ENCODE results near the gene AHSA1.

Gene AHSA1

DNA sequence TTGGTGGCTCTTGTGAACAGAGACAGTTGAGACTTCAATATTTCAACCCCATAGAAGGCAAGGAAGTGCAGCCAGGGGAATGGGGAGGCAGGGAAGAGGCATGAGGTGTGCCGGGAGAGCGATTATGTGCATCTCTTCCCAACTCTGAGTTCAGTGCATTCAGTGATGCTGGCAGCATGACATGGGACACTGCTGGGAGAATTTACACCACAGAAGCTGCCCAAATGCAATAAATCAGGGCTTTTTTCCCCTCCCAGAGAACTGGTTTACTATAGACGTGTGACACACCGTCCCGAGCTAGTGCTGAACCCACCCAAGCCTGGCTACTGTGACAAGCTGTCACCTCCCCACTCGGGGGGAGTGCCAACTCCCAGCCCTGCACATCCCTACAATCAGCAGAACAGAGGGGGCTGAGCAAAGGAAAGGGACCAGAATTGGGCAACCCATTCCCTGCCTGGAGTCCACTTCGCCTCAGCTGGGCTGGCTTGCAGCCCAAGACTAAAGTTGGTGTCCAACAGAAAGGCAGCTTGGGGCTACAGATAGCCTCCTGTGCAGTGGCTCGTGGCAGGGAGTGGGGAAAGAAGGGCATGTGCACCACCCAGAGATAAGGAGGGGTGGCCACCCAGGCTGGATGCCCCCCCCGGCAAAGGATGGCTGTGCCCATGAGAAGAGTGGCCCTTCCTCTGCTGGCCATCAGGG is 16.7 kb downstream of the AHSA1 start:
- DNase-seq, result no peak

DNA sequence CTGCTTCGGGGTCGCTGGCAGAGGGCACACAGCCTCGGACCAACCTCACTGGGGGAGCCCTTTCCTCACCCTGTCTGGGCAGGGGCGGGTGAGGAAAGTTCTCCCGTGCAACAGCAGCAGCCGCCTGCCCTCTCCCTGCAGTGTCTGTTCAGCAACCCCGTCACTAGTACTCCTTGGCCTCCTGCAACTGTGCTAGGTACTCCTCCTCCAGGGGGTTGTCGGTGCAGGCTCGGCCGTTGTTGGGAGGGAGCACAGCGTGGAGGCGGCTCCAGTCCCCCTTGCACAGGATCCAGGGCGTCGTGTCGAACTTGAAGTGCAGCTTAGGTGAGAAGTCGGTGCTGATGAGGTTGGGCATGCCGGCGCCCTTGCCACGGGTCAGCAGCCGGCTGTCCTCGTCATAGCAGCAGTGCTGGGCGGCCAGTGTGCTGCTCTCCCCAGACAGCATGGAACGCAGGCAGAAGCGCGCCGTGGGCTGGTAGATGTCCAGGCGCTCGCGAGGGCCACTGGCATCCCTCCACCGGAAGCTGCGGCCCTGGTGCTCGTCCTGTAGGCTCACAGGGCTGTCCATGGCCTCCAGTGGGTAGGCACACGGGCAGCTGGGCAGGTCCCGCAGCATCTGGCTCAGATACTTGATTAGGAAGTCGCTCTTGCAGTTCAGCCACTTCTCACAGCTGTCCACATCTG is 17.7 kb downstream of the AHSA1 start:
- DNase-seq, result no peak

DNA sequence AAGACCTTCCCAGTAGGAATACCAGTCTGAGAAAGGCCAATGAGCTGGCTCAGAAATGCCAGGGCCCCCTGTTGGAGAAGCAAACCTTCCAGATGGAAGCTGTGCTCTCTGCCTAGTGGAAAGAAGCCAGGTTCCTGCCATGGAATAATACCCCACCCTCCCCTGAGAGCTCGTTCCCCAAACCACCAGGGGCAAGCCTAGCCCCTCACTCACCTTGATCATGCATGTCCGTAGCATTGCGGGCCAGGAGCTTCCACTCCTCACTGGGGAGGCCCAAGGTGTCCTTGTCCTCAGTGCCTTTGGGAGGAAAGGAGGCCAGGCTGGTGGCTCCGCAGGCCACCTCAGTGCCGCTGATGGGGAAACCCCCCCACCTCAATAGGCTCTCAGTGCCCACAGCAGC is 20.1 kb downstream of the AHSA1 start:
- no peak for DNase-seq

DNA sequence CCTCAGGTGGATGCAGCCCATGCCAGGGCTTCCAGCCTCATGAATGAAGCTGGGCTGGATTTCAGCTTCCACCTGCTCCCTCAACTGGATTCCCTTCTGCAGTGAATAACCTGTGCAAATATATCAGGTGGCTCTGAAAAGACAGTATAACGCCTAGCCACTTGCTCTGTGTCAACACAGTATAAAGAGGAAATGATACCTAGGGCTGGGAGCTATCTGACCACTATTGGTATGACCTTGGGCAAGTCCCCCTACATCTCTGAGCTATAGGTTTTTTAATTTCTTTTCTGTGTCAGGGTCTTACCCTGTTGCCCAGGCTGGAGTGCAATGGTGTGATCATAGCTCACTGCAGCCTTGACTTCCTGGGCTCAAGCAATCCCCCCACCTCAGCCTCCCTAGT is 20.9 kb downstream of the AHSA1 start:
- DNase-seq, result no peak

DNA sequence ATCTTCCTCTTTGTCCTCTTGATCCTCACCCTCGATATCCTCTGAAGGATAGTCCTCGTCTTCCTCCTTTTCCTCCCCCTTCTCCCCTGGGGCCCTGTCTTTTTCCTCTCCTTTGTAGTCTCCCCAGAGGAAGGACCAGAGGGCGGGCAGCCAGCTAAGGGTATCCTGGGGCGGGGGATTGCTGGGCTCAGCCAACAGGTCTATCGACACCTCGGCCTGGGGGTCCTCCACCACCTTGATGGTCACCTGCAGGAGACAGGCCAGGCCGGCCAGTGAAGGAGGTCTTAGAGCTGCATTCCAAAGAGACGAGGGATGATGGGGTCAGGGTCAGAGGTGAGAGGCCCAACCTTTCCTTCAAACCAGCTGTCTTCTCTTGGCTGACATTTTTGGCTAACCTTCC is 24.5 kb downstream of the AHSA1 start:
- no peak for DNase-seq

DNA sequence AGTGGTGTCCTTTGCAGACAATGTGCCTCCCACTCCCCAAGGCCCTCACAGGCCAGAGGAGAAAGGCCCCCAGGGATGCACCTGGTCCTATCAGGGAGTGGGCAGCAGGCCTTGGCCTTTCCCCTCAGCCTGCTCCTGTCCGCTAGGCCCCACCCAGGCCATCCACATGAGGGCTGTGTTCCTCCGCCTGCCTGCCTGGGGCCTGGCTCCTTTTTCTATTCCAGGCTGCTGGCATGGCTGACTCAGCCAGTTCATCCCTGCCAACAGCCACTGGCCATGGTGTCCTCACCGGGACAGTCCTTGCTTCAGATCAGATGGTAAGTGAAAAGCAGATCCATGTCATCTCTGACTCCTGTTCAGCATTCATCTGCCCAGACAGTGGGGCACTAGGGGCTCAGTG is 27.4 kb downstream of the AHSA1 start:
- DNase-seq, result no peak

DNA sequence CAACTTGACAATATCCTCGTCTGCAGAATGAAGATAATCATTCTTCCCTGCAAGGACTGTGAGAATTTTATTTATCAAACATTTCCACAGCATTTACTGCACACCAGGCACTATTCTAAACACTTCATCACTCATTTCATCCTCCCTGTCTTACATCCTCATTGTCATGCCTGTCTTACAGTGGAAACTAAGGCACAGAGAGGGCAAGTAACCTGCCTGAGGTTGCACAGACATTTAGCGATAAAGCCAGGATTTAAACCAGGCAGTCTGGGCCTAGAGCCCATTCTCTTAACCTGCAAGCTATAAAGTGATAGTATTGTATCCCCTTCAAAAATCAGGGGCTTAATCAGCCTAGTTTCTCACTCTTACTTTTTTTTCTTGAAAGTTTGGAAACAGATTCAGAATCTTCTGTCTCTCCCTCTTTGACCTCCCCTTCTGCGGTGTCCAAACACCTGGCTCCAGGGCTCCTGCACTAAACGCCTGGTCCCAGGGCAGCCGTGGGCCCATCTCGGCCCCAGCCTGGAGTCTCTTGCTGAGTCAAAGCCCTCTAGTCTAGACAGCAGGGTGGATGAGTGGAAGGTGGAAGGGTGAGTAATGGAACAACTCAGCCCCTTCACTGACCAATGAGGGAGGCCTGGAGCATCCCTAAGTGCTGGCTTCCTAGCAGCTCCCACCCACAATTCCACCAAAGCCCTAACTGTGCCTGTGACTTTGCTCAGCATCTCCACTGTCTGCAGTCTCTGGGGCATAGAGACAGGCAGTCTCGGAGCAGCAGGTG is 28.2 kb downstream of the AHSA1 start:
- no peak for DNase-seq

DNA sequence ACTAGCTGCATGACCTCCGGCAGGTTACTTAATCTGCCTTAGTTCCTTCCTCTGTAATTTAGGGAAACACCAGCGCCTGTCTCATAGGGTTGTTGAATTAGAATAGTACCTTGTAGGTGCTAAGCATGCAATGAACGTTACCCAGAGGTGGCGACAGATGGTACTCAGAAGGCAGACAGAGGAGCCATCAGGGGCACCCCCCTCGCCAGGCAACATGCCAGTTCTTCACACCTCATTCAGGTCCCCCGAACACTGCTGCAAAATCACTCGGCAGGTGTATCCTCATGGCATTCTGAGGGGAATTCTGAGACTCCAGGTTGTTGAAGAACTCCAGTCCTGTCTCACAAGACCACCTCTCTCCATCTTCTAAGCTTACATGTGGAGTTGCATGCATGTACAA is 30.7 kb downstream of the AHSA1 start:
- no peak for DNase-seq

DNA sequence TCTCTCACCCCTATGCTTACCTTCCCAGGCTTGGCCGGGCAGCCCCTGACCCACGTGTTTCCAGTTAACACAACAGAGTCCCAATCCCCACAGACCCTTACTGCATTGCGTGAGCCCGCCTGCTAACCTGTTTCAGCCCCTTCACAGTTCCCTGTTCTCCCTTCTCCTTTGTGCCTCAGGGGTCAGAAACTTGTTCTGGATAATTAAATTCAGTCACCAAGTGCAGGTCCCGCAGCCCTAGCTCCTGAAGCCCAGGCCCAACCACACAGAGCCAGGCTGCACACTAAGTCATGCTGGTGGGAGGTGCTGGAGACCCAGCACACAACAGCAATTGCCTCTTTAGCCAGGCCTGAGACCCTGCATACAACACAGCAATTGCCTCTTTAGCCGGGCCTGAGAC is 31.1 kb downstream of the AHSA1 start:
- DNase-seq, result no peak

DNA sequence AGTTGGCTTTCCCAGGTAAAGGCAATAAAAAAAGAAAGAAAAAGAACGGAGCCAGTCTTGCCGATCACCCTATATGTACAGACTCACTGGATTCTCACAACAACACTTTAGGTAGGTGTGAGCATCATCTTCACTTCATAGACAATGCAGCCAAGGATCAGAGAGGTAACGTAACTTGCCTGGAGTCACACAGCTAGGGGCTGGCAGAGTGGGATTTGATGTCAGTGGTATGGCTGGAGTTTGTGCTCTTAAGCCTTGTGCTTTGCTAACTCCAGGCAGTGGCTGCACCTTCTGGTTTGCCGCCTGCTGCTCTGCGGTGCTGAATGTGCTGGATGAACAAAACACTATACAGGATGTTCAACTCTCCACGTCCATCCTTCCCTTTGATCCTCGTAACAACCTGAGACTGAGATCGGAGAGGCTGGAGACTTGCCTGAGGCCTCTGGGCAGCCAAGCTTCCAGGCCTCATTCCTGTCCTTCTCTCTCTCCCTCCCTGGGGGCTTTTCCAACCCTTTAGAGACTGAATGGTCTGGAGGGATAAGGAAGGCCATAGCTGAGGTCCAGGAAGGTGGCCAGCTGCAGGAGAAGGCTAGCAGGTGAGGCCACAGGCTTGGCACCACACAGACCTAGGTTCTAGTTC is 32.6 kb downstream of the AHSA1 start:
- DNase-seq, result no peak

DNA sequence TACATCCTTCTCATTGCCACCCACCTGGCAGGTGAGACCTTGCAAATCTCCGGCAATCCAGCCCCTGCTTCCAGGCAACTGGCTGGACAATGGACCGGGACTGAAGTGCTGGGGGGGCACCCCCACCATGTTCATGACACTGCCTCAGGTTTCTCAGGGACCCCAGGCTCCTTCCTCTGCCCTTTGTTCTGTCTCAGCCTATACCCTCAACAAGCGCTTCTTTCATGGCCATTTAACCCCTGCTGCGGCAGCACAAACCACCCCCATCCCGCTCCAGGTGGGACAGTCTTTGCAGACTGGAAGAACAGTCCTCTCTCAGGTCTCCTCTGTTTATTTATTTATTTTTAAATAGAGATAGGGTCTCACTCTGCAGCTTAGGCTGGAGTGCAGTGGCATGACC is 33.2 kb downstream of the AHSA1 start:
- DNase-seq, result no peak

DNA sequence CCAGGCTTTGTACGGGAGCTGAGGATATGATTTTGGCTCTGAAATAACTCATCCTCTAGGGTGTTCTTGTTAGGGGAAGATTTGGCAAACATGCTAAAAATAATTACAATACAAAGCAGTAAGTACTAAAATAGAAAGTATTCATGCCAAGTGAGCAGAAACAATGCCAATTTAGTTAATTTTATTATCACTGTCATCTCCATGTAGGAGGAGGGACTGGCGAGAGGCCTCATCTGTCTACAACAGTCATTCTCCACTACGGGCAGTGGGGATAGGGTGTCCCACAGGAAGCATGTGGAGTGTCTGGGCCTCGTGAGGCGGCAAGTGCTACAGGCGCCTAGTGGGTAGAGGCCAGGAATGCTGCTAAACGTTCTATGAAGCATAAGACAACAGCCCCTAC is 37.4 kb downstream of the AHSA1 start:
- DNase-seq, result no peak

DNA sequence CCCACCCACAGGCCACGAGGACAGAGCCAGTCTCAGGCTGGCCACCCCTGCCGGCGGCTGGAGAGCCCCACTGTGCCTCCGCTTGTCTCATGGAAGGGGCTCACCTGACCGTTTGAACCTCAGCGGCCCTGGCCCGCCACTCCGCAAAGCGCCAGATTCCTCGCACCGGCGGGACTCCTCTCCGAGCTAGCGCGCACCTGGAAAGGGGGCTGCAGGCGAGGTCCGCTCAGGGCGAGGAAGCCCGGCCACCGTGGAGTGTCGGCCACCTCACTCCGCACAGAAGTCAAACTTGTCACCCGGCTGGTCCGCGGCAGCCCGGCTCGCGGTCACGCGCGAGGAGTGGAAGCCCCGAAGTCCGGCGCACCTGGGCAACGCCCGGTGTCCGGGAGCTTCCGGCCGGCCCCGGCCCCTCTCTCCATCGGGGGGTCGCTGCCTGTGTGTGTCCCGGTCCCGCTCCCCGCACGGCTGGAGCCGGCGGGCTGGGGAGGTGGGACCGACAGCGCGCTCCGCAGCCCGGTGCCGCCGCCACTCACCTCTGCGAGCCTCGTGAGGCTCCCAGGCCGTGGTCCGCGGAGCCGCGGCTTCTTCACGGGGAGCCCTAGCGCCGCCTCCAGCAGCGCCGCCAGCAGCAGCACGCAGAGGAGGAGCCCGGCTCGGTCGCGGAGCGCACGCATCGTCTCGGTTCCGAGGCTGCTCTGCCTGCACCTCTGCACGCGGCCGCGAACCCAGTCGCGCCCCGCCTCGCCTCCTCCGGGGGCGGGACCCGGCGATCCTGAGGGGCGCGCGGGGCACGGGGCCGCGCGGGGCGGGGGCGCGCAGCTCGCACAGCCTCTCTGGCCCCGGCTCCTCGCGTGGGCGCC is 40.5 kb downstream of the AHSA1 start, which contains the start of gene ISM2:
TSS of gene ISM2 (minus strand) at position 697 of the 860 bp plus-strand sequence. CDS start at position 674, 23 bp downstream.
- DNase-seq, result peak; percentile 43

DNA sequence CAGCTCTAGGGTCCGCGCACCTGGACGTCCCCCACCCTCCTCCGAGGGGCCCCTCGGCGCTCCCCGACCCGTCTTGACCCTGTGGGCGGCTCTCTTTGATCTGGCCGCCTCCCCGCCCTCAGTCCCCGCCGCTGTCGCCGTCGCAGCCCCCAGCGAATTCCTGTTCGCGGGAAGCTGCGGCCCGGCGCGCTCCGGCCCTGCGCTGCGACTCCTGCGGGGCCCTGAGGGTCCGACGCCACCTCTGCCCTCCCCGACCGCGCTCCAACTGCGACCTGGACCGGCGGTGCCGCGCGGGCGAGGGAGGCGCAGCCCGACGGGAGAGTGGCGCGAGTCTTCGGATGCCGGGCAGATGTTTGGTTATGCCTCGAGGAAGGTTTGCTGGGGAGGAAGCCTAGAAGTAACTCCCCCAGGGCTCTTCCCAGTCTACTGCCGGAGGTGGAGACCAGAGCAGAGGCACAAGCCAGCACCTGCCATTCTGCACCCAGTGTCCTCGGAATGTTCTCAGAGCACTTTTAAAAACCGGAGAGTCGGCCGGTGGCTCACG is 41.2 kb downstream of the AHSA1 start:
- no peak for DNase-seq

DNA sequence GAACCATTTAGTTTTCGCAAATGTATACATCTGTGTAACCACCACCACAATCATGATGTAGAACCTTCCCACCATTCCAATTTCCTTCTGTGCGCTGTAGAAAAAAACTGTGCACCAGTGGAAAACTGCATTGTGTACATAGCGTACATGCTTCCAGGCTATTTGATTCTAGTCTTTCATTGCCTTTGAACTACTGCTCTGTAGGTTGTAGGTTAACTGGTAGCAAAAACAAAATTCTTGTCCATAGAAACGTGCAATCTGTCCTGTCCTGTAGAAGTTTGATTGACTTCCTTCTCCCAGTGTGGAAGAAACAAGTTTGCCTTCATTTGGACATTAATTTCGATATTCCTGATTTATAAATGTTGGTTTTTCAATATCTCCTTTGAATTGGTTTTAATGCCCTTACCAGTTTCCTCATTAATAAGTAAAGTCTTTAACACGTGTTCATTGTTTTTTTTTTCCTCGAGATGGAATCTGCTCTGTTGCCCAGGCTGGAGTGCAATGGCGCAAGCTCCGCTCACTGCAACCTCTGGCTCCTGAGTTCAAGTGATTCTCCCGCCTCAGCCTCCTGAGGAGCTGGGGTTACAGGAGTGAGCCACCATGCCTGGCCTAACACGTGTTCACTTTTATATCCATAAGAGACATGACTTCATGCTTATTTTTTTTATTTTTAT is 44.4 kb downstream of the AHSA1 start:
- DNase-seq, result no peak

DNA sequence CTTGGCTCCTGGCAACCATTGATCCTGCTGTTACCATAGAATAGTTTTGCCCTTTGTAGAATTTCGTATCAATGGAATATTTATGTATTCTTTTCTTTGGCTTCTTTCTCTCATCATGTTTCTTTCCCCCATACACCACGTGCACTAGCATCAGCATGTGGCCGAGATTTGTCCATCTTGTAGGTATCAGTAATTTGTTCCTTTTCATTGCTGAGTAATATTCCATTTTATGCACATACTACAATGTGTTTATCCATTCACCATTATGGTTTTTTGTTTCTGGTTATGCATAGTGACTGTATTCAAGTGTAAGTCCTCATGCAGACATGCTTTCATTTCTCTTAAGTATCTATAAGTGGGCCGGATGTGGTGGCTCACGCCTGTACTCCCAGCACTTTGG is 45.2 kb downstream of the AHSA1 start:
- DNase-seq, result no peak

DNA sequence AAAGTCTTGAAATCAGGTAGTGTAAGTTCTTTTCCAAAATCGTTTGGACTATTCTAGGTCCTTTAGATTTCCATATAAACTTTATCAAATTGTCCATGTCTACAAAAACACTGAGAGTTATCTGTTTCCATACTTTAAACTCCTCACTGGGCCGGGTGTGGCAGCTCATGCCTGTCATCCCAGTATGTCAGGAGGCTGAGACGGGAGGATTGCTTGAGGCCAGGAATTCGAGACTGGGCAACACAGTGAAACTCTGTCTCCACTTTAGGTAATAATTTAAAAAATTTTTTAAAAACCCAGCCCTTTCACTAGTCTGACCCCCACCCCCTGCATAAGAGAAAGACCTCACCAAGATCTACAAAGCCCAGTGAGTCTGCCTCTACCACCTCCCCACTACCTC is 47.1 kb downstream of the AHSA1 start:
- DNase-seq, result no peak

DNA sequence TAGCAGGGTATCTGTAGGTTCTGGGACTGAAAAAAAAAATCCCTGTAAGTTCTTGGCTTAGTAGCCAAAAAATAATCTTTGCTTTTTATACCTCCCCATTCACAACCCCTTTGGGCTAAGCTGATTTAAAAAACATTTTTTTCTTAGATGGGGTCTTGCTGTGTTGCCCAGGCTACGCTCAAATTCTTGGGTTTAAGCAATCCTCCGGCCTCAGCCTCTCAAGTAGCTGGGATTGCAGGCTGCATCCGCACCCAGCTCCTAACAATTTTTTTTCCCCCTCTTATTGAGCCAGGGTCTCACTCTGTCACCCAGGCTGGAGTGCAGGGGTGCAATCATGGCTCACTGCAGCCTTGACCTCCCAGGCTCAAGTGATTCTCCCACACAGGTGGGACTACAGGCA is 49.9 kb downstream of the AHSA1 start:
- DNase-seq, result no peak

DNA sequence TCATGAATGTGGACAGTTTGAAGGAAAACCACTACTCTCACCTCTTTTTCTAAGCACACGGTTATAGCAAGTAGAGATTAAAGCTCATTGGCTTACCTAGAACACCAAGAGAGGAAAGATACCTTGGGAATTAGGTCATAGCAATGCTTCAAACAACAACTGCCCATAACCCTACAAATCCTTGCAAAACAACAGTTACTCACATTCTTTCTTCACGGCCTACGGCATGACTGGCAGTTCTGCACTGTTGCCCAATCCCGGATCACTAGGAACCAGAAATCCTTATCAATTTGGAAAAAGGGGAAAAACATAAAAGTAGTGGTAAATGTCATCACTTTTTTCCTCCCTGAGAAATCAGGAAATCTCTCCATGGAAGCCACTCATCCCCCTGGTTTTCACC is 50.4 kb downstream of the AHSA1 start:
- DNase-seq, result no peak

DNA sequence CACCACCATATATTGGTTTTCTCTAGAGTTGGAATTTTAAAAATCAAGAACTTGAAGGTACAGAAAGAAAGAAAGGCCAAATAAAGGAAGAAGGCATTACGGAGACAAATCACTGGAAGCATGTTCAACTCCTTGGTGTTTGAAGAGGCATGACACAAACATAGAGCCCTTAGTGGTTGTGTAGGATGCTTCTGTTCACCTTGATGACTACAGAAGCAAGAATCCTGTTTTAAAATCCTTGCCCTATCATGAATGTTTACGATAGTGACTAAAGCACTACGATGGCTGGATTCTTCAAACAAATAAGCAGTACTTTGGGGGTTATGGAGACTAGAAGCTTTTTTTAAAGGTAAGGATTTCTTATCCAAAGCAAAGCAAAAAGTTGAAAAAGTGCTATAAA is 51.0 kb downstream of the AHSA1 start:
- DNase-seq, result no peak

DNA sequence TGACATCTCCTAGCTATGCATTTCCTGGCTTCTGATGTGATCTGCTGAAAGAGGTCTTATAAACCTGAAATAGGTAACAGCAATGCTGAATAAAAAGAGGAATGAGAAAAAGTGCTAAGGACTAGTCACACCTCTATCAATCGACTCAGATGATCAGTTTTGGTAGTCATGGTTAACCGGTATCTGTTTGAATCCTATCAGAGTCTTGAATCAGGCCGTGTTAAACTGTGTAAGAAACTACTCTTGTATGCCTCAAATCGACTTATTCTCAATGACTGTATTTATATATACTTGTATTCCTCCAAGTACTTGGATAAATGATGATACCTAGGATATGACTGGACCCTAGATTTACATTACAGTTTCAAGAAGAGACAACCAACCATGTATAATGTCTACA is 51.5 kb downstream of the AHSA1 start:
- no peak for DNase-seq
